Pulmonary artery endothelial cell (primary cell): ENCODE data around the gene FGF2. TPM values are rescaled to one million over a fixed set of nuclear protein-coding genes. Genes with fewer than 3 reads are reported as not detected.
"Not testable (repeated sequence)": the region's sequence is repeated elsewhere in the genome, so short reads cannot be mapped to it uniquely, and the experiment has no call there.

Experiments used
- DNase-seq: peaks from one replicate; pipeline ENCODE4 v3.0.0-alpha.2; 2011; ENCODE audit warnings: low read depth, low spot score
- total RNA-seq: library from RNA; depleted of rRNA; stranded (reverse); fragments of >200 nt; gene quantifications from 2 replicates; pipeline ENCODE4 v1.2.3, GENCODE V29; 2014

The FGF2 gene
- 16.6 and 28.0 TPM in 2 replicates for total RNA-seq

GRCh38 chr4:122826553-122827257, at the start of gene FGF2:
Gene FGF2, plus strand, starts transcription at chr4:122826831. Its CDS starts 344 bp downstream, at chr4:122827175.
- DNase-seq = no peak

- no peak for DNase-seq
These were observed 49.7 kb upstream of the FGF2 start for GRCh38 chr4:122776916-122777315.

GRCh38 chr4:122777846-122778673, 48.6 kb upstream of the FGF2 start:
- DNase-seq = no peak

GRCh38 chr4:122781486-122781885, 45.1 kb upstream of the FGF2 start:
- no peak for DNase-seq

- DNase-seq = peak; percentile 81
These were observed 43.1 kb upstream of the FGF2 start for GRCh38 chr4:122783301-122784215.

- DNase-seq = no peak
These were observed 42.4 kb upstream of the FGF2 start for GRCh38 chr4:122784261-122784660.

GRCh38 chr4:122785099-122785498, 41.5 kb upstream of the FGF2 start:
- DNase-seq = no peak

GRCh38 chr4:122786296-122786695, 40.3 kb upstream of the FGF2 start:
- DNase-seq = not testable (repeated sequence)

- DNase-seq = not testable (repeated sequence)
These were observed 39.7 kb upstream of the FGF2 start for GRCh38 chr4:122786920-122787319.

- no peak for DNase-seq
These were observed 38.7 kb upstream of the FGF2 start for GRCh38 chr4:122787940-122788339.

- no peak for DNase-seq
These were observed 37.7 kb upstream of the FGF2 start for GRCh38 chr4:122788935-122789334.

- no peak for DNase-seq
These were observed 32.8 kb upstream of the FGF2 start for GRCh38 chr4:122793811-122794210.

GRCh38 chr4:122796801-122797404, 29.7 kb upstream of the FGF2 start:
- no peak for DNase-seq

- DNase-seq = no peak
These were observed 29.1 kb upstream of the FGF2 start for GRCh38 chr4:122797405-122798094.

GRCh38 chr4:122798101-122798500, 28.5 kb upstream of the FGF2 start:
- peak; percentile 60 for DNase-seq

- no peak for DNase-seq
These were observed 27.7 kb upstream of the FGF2 start for GRCh38 chr4:122798917-122799316.

GRCh38 chr4:122803788-122804208, 22.8 kb upstream of the FGF2 start:
- no peak for DNase-seq

- DNase-seq = no peak
These were observed 19.5 kb upstream of the FGF2 start for GRCh38 chr4:122806981-122807679.

GRCh38 chr4:122810669-122811068, 16.0 kb upstream of the FGF2 start:
- DNase-seq = no peak

- DNase-seq = not testable (repeated sequence)
These were observed 14.8 kb upstream of the FGF2 start for GRCh38 chr4:122811781-122812180.
